ENCODE data around the gene SERPINE3. TPM values are rescaled to one million over a fixed set of nuclear protein-coding genes. Genes with fewer than 3 reads are reported as not detected.
A peak's percentile ranks its signal among the peaks of the same experiment; 100 is the strongest.

Gene SERPINE3
- total RNA-seq, 1 donor from 2014 or later = not detected

GRCh38 chr13:51325837-51326236 lies 13.7 kb upstream of the SERPINE3 start:
- DNase-seq (ENCODE audit: missing footprints) (no peak), ATAC-seq (no peak)
- intact Hi-C loops (cut with DNase I) = no loop called here

GRCh38 chr13:51326777-51327176 lies 12.7 kb upstream of the SERPINE3 start:
- DNase-seq (ENCODE audit: missing footprints) = no peak
- intact Hi-C loops (cut with DNase I) = no loop called here
- no peak for ATAC-seq

- DNase-seq (ENCODE audit: missing footprints) (no peak), ATAC-seq (no peak)
- intact Hi-C loops (cut with DNase I) = no loop called here
Measured at GRCh38 chr13:51327961-51328360, 11.5 kb upstream of the SERPINE3 start.

- DNase-seq (ENCODE audit: missing footprints) (no peak), ATAC-seq (no peak)
- intact Hi-C loops (cut with DNase I) = no loop called here
Measured at GRCh38 chr13:51328488-51328887, 11.0 kb upstream of the SERPINE3 start.

GRCh38 chr13:51329606-51330005 lies 9.9 kb upstream of the SERPINE3 start:
- ATAC-seq (no peak), DNase-seq (ENCODE audit: missing footprints) (no peak)
- intact Hi-C loops (cut with DNase I) = no loop called here

GRCh38 chr13:51330791-51331190 lies 8.7 kb upstream of the SERPINE3 start:
- intact Hi-C loops (cut with DNase I) = no loop called here
- DNase-seq (ENCODE audit: missing footprints) = no peak
- no peak for ATAC-seq

GRCh38 chr13:51331354-51331861 lies 8.1 kb upstream of the SERPINE3 start:
- ATAC-seq (no peak), DNase-seq (ENCODE audit: missing footprints) (no peak)
- intact Hi-C loops (cut with DNase I) = no loop called here

- no peak for ATAC-seq
- intact Hi-C loops (cut with DNase I) = no loop called here
- DNase-seq (ENCODE audit: missing footprints) = no peak
Measured at GRCh38 chr13:51332566-51333361, 6.7 kb upstream of the SERPINE3 start.

GRCh38 chr13:51333421-51333820 lies 6.1 kb upstream of the SERPINE3 start:
- intact Hi-C loops (cut with DNase I) = no loop called here
- no peak for DNase-seq (ENCODE audit: missing footprints)
- ATAC-seq = no peak

GRCh38 chr13:51333826-51334225 lies 5.7 kb upstream of the SERPINE3 start:
- DNase-seq (ENCODE audit: missing footprints) = no peak
- no peak for ATAC-seq
- intact Hi-C loops (cut with DNase I) = no loop called here

- intact Hi-C loops (cut with DNase I) = no loop called here
- no peak for DNase-seq (ENCODE audit: missing footprints)
- ATAC-seq = no peak
Measured at GRCh38 chr13:51336746-51337145, 2.7 kb upstream of the SERPINE3 start.

GRCh38 chr13:51339952-51340732 lies 651 bp downstream of the SERPINE3 start:
- intact Hi-C loops (cut with DNase I) = no loop called here
- ATAC-seq (no peak), DNase-seq (ENCODE audit: missing footprints) (no peak)

- no peak for ATAC-seq
- intact Hi-C loops (cut with DNase I) = no loop called here
- DNase-seq (ENCODE audit: missing footprints) = no peak
Measured at GRCh38 chr13:51341232-51341631, 1.7 kb downstream of the SERPINE3 start.

- no peak for ATAC-seq
- no peak for DNase-seq (ENCODE audit: missing footprints)
- intact Hi-C loops (cut with DNase I) = no loop called here
Measured at GRCh38 chr13:51341791-51342190, 2.3 kb downstream of the SERPINE3 start.

GRCh38 chr13:51342706-51343105 lies 3.2 kb downstream of the SERPINE3 start:
- no peak for ATAC-seq
- intact Hi-C loops (cut with DNase I) = no loop called here

GRCh38 chr13:51343475-51343874 lies 4.0 kb downstream of the SERPINE3 start:
- DNase-seq (ENCODE audit: missing footprints) = no peak
- intact Hi-C loops (cut with DNase I) = no loop called here
- no peak for ATAC-seq

More at GRCh38 chr13:51342706-51343105, 3.2 kb downstream of the SERPINE3 start:
- DNase-seq (ENCODE audit: missing footprints) = no peak

- ATAC-seq (no peak), DNase-seq (ENCODE audit: missing footprints) (no peak)
- intact Hi-C loops (cut with DNase I) = no loop called here
Measured at GRCh38 chr13:51346397-51346796, 6.9 kb downstream of the SERPINE3 start.

GRCh38 chr13:51347099-51347498 lies 7.6 kb downstream of the SERPINE3 start:
- DNase-seq (ENCODE audit: missing footprints) (no peak), ATAC-seq (no peak)

GRCh38 chr13:51348069-51348967 lies 8.8 kb downstream of the SERPINE3 start:
- DNase-seq (ENCODE audit: missing footprints) = no peak
- intact Hi-C loops (cut with DNase I) = no loop called here
- ATAC-seq = peak; percentile 60

More at GRCh38 chr13:51347099-51347498, 7.6 kb downstream of the SERPINE3 start:
- intact Hi-C loops (cut with DNase I) = no loop called here
